ENCODE data around the gene GAS1. TPM values are rescaled to one million over a fixed set of nuclear protein-coding genes. Genes with fewer than 3 reads are reported as not detected.

The GAS1 gene
- total and polyA plus RNA-seq, 7 donors, result 0.23 to 136 (median 73.4) TPM

- Histone ChIP-seq H3K27me3 (no peaks in the 10 kb centered on the region), H3K27ac (peak overlapping the region; percentile 93 to 95 (median 94)), H3K4me1 (peaks cover 0 to 42% (median 28%) of the 10 kb centered on the region in 4 donors), H3K36me3 (peaks cover 0 to 5% (median 0%) of the 10 kb centered on the region in 4 donors), H3K9me3 (no peaks in the 10 kb centered on the region), H3K4me3 (peak overlapping the region; percentile 72 to 91 (median 88))
- TF ChIP-seq POLR2AphosphoS5 (IDR thresholded peaks at IDR 0.05) (peak; percentile 3 to 65 (median 11)), CTCF (IDR thresholded peaks at IDR 0.05) (no peak), POLR2A (IDR thresholded peaks at IDR 0.05) (no peak)
- DNase-seq, result peak; percentile 85
- intact Hi-C loops (cut with DNase I), result loop anchor here (2.0 to 10.0 kb wide), 8 partner anchors 51 to 594 kb away; partner anchors contain the start of gene TUT7
- WGBS, 2 donors, result 0 to 1% methylated on average over 125 of the region's 125 CpGs
Observed at GRCh38 chr9:86946201-86947145, 833 bp downstream of the GAS1 start.

- peak overlapping the region; percentile 93 to 95 (median 94) for H3K27ac ChIP-seq
- peaks cover 0 to 42% (median 28%) of the 10 kb centered on the region in 4 donors for H3K4me1 ChIP-seq
- DNase-seq, result peak; percentile 73
- WGBS, 2 donors, result 1 to 3% methylated on average over 62 of the region's 62 CpGs
- intact Hi-C loops (cut with DNase I), result loop anchor here (1.0 to 10.0 kb wide), 9 partner anchors 52 to 593 kb away; partner anchors contain the start of gene TUT7
- TF ChIP-seq POLR2AphosphoS5 (IDR thresholded peaks at IDR 0.05) (no peak), CTCF (IDR thresholded peaks at IDR 0.05) (peak in 2 of 4 experiments; percentile 8 to 40)
- peaks cover 0 to under 1% (median 0%) of the 10 kb centered on the region in 4 donors for H3K36me3 ChIP-seq
- H3K27me3 ChIP-seq, result no peaks in the 10 kb centered on the region
- H3K9me3 ChIP-seq, result no peaks in the 10 kb centered on the region
- H3K4me3 ChIP-seq, result peak overlapping the region; percentile 72 to 91 (median 88)
Observed at GRCh38 chr9:86945728-86946200, 1.5 kb downstream of the GAS1 start.

- peak; percentile 71 for DNase-seq
- WGBS, 2 donors, result 13 to 15% methylated on average over 27 of the region's 27 CpGs
- H3K4me3 ChIP-seq, result peak overlapping the region; percentile 72 to 91 (median 88)
- intact Hi-C loops (cut with DNase I), result loop anchor here (1.0 to 10.0 kb wide), 8 partner anchors 52 to 593 kb away; partner anchors contain the start of gene TUT7
- no peaks in the 10 kb centered on the region for H3K27me3 ChIP-seq
- H3K9me3 ChIP-seq, result no peaks in the 10 kb centered on the region
- H3K4me1 ChIP-seq, result peaks cover 0 to 42% (median 26%) of the 10 kb centered on the region in 4 donors
- TF ChIP-seq EP300 (IDR thresholded peaks at IDR 0.05) (no peak), POLR2AphosphoS5 (IDR thresholded peaks at IDR 0.05) (peak in 1 of 4 donors; percentile 4)
- peak overlapping the region; percentile 93 to 95 (median 94) for H3K27ac ChIP-seq
- no peaks in the 10 kb centered on the region for H3K36me3 ChIP-seq
Observed at GRCh38 chr9:86944796-86945727, 2.2 kb downstream of the GAS1 start.

GRCh38 chr9:86943201-86944113 is 3.8 kb downstream of the GAS1 start:
- Histone ChIP-seq H3K9me3 (no peaks in the 10 kb centered on the region), H3K27ac (peak overlapping the region; percentile 93 to 95 (median 94)), H3K36me3 (no peaks in the 10 kb centered on the region), H3K4me1 (peaks cover 0 to 30% (median 22%) of the 10 kb centered on the region in 4 donors), H3K4me3 (peak overlapping the region; percentile 72 to 91 (median 88)), H3K27me3 (no peaks in the 10 kb centered on the region)
- DNase-seq, result peak; percentile 73
- intact Hi-C loops (cut with DNase I), result loop anchor here (10.0 kb wide), 2 partner anchors 209 to 571 kb away; no protein-coding TSS in a partner anchor
- WGBS, 2 donors, result 11 to 21% methylated on average over 12 of the region's 12 CpGs
- TF ChIP-seq EP300 (IDR thresholded peaks at IDR 0.05) (no peak), POLR2AphosphoS5 (IDR thresholded peaks at IDR 0.05) (peak in 1 of 4 donors; percentile 10), POLR2A (IDR thresholded peaks at IDR 0.05) (no peak)

All from sigmoid colon (tissue), 7 donors.